GF-D8 (cell line): Measurements from ENCODE around the gene HOXC9.

ENCODE experiments used
- DNase-seq: peaks from one replicate; lab custom pipeline; 2025; lab: John Stamatoyannopoulos, UW

HOXC9 gene

GRCh38 chr12:53963434-53964314 is 36.3 kb upstream of the HOXC9 start:
- DNase-seq = no peak

- no peak for DNase-seq
Measured at GRCh38 chr12:53964315-53964713, 35.6 kb upstream of the HOXC9 start.

- DNase-seq = no peak
Measured at GRCh38 chr12:53965281-53966084, 34.5 kb upstream of the HOXC9 start.

GRCh38 chr12:53966085-53966384 is 33.9 kb upstream of the HOXC9 start:
- no peak for DNase-seq

- no peak for DNase-seq
Measured at GRCh38 chr12:53966385-53967133, 33.4 kb upstream of the HOXC9 start.

- no peak for DNase-seq
Measured at GRCh38 chr12:53967421-53967925, 32.5 kb upstream of the HOXC9 start.

- no peak for DNase-seq
Measured at GRCh38 chr12:53968214-53969127, 31.5 kb upstream of the HOXC9 start.

- no peak for DNase-seq
Measured at GRCh38 chr12:53969588-53970259, 30.2 kb upstream of the HOXC9 start.

GRCh38 chr12:53970451-53970850 is 29.5 kb upstream of the HOXC9 start:
- DNase-seq = no peak

GRCh38 chr12:53971129-53971528 is 28.8 kb upstream of the HOXC9 start:
- DNase-seq = no peak

GRCh38 chr12:53971686-53972085 is 28.3 kb upstream of the HOXC9 start:
- no peak for DNase-seq

- no peak for DNase-seq
Measured at GRCh38 chr12:53972152-53972702, 27.7 kb upstream of the HOXC9 start.

- no peak for DNase-seq
Measured at GRCh38 chr12:53972722-53973235, 27.2 kb upstream of the HOXC9 start, which contains the start of gene HOXC11. Gene HOXC11, plus strand, starts transcription at chr12:53973126. Its CDS starts 116 bp downstream, at chr12:53973242.

- DNase-seq = no peak
Measured at GRCh38 chr12:53973236-53974042, 26.5 kb upstream of the HOXC9 start.

GRCh38 chr12:53974084-53975063 is 25.6 kb upstream of the HOXC9 start, which contains the start of gene HOTAIR:
Gene HOTAIR, minus strand, starts transcription at chr12:53974954.
- no peak for DNase-seq

GRCh38 chr12:53975064-53975471 is 24.9 kb upstream of the HOXC9 start:
- DNase-seq = no peak

- no peak for DNase-seq
Measured at GRCh38 chr12:53975479-53976152, 24.3 kb upstream of the HOXC9 start.
